Bone marrow (tissue), 2 donors: Measurements from ENCODE around the gene ATP5F1E.
"Not testable (repeated sequence)": the region's sequence is repeated elsewhere in the genome, so short reads cannot be mapped to it uniquely, and the experiment has no call there.

Source experiments
- DNase-seq, 2 donors: peaks; one replicate each; lab custom pipeline; 2025; lab: John Stamatoyannopoulos, UW

ATP5F1E gene

DNA sequence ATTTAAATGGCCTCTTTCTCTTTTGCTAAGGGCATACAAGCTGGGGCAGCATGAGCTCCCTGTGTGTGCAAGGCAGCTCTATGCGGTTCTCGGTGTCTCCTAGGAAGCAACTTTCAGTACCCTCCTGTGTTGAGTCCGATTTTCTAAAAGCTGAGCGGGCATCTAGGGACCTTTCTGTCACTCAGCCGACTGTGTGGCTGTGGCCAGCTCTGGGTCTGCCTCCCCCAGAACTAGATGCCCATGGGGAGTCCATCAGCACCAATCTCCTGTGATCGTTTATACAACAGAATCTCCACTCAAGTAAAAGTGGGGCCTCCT, 43.6 kb downstream of the ATP5F1E start:
- no peak for DNase-seq

DNA sequence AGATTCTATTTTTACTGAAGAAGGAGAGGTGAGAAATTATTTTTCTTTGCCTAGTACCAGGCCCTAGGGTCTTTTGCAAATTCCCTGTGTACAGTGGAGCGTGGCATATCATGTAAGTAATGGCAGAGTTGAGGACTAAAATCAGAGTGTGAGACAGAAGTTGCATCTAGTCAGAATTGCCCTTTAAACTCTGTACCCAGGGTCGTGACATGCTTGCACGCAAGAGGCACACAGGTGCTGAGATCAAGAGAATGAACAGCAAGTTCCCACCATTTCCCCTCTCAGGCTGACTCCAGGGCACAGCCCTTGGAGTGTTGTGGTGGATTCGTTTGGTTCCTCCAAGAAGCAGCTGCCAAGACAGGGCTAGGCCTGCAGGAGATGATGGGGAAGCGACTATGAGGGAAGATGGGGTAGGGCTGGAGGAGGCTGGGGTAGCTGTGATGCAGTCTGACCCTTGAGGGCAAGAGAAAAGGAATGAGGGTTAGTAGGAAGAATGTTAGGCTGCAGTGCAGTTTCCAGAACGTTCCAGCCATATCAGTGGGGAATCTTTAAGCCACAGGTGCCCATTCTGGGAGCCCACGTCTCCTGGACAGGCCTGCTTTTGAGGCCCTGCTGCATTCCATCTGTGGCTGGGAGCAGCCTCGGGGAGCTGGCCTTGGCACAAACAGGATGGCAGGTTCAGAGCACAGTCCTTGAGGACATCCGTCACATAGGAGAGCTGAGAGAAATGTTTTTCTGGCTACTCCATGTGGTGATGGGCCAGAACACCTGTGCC, 44.2 kb downstream of the ATP5F1E start:
- no peak for DNase-seq

DNA sequence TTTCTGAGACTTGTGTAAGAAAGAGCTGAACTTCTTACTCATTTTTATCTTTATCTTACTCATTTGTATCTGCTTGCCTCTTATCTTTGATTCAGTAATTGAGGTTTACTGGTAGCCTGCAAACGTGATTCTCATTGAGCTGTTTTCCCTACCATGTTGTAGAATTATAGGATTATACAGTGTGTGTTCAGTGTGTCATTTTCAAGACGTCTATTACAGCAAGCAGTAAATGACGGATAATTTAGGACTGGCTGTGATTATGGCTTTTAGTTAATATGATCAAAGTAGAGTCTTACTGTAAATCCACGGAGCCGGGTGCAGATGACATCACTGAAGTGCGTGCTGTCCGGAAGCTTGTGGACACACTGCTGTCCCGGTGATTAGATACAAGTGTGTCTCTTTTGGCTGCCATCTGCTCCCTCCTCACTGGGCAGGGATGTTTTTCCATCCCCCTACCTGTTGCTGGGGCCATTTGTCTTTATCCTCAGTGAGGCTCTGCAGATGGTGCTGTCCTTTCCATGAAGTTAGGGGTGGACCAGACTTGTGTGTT, 45.1 kb downstream of the ATP5F1E start:
- DNase-seq, result no peak

DNA sequence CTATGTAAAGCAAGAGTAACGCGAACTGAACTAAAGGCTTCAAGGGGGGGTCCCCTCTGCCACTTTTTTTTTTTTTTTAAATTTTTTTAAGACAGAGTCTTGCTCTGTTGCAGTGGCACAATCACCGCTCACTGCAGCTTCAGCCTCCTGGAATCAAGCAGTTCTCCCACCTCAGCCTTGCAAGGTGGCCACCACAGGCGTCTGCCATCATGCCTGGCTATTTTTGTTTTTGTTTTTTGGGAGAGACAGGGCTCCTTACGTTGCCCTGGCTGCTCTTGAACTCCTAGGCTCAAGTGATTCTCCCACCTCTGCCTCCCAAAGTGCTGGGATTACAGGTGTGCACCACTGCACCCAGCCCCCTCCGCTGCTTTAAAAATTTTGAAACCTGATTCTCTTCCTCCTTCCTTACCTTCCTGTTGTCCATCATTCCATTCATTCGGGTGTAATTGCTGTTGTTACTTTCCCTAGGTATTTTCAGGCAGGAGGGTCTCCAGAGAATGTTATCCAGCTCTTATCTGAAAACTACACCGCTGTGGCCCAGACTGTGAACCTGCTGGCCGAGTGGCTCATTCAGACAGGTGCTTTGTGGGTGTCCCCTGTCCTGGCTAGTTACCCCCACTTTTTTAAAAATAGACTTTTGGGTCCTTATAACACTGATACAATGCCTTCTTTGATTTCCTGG, 45.7 kb downstream of the ATP5F1E start:
- no peak for DNase-seq

DNA sequence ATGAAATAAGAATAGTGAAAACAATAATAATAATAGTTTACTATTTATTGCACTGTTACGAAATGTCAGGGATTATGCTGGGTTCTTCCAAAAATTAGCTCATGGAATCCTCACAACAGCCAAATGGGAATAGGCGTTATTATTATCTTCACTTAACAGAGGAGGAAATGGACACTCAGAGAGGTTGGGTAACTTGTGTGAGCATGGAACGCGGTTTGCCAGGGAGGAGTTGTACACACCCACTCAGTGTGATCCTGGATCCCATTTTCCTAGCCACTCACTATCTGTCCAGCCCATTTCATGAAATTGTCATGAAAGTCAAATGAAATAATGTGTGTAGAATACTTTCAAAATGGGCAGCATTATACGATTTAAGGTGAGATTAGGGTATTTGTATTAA, 46.5 kb downstream of the ATP5F1E start:
- DNase-seq, result no peak

DNA sequence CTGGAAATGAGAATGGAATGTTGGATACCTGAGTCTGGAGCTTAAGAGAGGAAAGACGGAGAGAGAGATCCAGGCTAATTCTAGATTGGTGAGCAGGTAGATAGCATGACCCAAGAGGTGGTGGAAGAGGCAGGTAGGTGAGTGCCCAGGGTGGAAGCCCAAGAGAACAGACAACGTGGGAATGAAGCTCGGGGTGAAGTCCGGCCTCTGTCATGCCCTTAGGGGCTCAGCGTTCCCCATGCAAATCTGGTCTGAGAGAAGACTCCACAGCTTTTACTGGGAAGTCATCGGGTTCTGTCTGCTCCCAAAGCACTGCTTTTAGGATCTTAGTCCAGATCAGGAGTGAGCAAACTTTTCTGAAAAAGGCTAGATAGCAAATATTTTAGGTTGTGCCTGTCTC, 47.4 kb downstream of the ATP5F1E start:
- no peak for DNase-seq

DNA sequence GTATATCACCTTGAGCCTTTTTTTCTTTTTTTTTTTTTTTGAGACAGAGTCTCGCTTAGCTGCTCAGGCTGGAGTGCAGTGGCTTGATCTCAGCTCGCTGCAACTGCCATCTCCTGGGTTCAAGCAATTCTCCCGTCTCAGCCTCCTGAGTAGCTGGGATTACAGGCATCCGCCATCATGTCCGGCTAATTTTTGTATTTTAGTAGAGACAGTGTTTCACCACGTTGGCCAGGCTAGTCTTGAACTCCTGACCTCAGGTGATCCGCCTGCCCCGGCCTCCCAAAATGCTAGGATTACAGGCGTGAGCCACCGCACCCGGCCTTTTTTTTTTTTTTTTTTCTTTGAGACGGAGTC, 49.0 kb downstream of the ATP5F1E start:
- DNase-seq, result not testable (repeated sequence)

DNA sequence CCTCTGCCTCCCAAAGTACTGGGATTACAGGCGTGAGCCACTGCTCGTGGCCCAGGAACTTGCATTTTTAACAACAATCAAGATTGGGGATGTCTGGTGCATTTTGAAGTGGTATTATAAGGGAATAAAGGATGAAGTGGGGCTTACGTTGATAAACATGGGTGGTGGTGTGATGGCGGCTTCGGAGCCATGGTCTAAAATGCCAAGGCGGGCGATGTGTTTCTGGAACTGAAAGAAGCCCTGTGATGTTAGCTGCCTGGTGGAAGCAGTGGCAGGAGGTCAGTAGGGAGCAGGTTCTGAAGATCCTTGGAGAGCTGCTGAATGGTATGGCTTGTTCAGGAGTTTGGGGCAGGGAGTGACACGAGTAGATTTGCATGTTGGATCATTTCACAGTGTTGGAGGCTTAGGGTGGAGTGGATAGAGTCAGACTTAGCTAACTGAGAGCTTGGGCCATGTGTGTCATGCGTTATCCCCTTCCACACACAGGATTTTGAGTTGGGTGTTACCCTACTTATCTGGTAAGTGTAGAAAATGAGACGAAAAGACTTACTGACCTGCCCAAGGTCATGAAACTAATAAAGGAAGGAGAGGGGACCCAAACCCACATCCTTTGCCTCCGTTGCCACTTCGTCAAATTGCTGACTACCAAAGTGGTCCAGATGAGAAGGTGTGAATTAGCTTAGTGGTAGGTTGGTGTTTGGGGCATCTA, 49.6 kb downstream of the ATP5F1E start:
- DNase-seq, result no peak

DNA sequence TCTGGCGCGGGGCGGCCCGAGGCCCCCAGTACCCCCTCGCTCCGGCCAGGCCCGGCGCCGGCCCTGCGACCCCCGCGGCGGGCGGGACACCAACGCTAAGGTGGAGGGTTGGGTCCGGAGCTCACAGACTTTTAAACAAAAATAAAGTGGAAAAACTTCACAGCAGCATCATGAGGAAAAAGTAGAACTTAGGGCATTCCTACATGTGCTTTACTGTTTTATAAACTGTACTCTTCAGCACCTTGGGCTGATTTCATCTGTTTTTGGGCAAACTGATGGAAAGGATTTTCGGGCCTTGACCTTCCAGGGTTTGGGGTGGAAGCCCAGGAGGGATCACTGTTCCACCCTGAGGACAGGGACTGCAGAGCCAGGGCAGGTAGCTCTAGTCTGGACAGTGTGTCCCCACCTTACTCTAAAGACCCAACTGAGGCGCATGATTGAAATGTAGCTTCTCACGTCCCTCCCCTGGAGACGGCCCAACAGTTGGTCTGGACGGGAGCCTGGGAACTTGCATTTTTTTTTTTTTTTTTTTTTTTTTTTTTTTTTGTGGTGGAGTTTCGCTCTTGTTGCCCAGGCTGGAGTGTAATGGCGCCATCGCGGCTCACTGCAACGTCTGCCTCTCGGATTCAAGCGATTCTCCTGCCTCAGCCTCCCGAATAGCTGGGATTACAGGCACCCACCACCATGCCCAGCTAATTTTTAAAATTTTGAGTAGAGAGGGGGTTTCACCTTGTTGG, 50.3 kb downstream of the ATP5F1E start:
- no peak for DNase-seq

DNA sequence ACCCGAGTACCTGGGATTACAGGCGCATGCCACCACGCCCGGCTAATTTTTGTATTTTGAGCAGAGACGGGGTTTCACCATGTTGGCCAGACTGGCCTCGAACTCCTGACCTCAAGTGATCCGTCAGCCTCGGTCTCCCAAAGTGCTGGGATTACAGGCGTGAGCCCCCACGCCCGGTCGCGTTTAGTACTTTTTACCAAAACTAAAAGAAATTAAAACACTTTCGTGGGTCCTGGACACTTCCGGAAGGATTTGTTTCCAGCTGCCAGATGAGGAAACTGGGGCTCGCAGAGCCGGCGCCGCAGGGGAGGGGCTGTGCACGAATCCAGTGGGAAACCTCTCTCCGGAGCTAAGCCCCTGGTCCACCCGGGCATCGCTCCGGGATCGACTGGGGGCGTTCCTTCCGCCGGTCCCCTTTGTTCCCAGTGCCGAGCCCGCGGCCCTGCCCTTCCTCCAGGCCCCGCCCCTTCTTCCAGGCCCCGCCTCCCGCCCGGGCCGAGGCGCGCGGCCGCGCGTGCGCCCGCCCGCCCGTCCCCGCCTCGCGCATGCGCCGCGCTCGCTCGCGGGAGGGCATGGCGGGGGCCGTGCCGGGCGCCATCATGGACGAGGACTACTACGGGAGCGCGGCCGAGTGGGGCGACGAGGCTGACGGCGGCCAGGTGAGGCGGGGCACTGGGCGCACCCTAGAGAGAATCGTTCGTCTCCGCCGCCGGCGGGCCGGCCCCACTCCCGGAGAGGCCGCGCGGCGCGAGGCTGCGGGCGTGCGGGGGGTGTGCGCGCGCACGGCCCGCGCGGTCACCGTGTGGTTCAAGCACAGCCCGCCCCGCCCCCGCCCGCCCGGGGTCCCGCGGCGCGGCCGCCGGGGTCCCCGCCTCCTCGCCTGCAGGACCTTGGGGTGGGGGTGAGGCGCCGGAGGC, 51.2 kb downstream of the ATP5F1E start, which contains the start of gene NELFCD:
Gene NELFCD, plus strand, starts transcription at position 546 of the 917 bp plus-strand sequence. Its CDS starts 54 bp downstream, at position 600.
- peak; percentile 51 to 76 for DNase-seq

DNA sequence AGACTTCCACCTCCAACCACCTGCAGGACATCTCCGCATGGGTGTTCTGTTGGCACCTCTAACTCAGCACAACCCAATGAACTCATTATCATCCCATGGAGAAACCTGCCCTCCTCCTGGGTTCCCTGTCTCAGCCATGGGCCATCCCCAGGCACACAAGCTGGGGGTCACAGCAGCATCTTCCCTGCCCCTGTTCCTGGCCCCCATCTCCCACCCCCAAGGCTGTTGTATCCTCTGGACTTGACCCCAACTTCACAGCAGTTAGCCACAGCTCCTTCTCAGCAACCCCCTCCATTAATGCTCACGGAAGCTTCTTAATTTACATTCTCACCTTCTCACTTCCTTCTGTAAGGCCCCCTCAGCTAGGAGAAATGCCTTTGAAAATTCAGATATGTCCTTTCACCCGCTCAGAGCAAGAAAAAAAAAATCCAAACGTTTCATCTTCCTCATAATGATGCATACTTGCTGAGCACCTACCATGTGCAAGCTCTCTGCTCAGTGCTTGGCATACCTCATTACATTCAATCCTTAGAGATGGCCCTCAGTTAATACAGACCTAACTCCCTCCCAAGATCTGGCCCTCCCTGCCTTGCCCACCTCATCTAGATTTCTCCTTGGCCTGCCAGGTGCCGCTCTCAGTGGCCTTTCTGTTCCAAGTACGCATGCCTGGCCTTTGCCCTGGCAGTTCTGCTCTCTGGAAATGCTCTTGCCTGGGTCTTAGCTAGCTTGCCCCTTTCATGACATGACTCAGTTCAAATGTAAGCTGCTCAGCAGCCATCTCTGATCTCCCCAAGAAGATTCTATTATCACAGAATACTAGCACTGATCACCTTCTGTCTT, 53.6 kb downstream of the ATP5F1E start:
- no peak for DNase-seq

DNA sequence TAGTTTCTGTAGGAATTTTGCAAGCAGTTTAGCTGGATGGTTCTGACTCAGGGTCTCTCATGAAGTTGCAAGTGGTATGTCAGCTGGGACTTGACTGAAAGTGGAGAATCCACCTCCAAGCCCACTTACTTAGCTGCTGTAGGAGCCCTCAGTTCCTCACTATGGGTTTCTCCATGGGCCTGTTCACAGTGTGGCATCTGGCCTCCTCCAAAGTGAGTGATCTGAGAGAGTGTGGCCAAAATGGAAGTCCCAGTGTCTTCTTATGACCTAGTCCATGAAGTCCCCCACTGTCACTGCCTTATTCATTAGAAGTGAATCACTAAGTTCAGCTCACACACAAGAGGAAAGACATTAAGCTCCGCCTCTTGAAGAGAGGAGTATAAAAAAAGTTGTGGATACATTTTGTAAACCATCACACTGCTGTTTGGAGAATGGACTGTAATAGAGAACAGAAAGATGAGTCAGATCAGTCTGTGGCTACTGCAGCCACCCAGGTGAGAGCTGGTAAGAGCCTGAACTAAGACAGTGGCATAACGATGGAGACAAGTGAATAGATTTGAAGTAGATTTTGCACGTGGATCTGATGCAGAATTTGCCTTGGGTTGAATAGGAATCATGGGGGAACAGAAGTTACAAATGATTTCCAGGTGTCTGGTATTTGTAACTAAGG, 55.9 kb downstream of the ATP5F1E start:
- no peak for DNase-seq
